Liver (tissue), 9 donors: ENCODE results near the gene BDKRB1. TPM values are rescaled to one million over a fixed set of nuclear protein-coding genes. Genes with fewer than 3 reads are reported as not detected.

Source experiments
- DNase-seq: peaks from one replicate; pipeline ENCODE4 v3.0.0-alpha.2; 2017; ENCODE audit warnings: low spot score
- H3K27ac ChIP-seq, 2 donors: one replicate each; pipeline ENCODE4 v1.7.0; 2013; ENCODE audit warnings: inconsistent platforms in 2 of 2, low read length in 2 of 2, control low read depth in 1 of 2, low read depth in 1 of 2, mild to moderate bottlenecking in 1 of 2
- H3K27me3 ChIP-seq, 4 donors: one replicate each; pipeline versions ENCODE4 v1.6.1 to v1.7.0; 2013; ENCODE audit warnings: low read length in 3 of 4, inconsistent platforms in 1 of 4, mild to moderate bottlenecking in 1 of 4, moderate library complexity in 1 of 4; ENCODE audit not compliant: control insufficient read depth in 4 of 4, insufficient read depth in 4 of 4
- H3K36me3 ChIP-seq, 4 donors: one replicate each; pipeline versions ENCODE4 v1.6.1 to v1.7.0; 2013; ENCODE audit warnings: low read length in 3 of 4, mild to moderate bottlenecking in 3 of 4, low read depth in 1 of 4, moderate library complexity in 1 of 4; ENCODE audit not compliant: control insufficient read depth in 4 of 4, insufficient read depth in 3 of 4
- H3K4me1 ChIP-seq, 4 donors: one replicate each; pipeline versions ENCODE4 v1.6.1 to v1.7.0; 2013; ENCODE audit warnings: low read length in 3 of 4, mild to moderate bottlenecking in 3 of 4, moderate library complexity in 1 of 4; ENCODE audit not compliant: control insufficient read depth in 4 of 4, insufficient read depth in 4 of 4
- H3K4me3 ChIP-seq, 3 donors: one replicate each; pipeline versions ENCODE4 v1.6.1 to v1.7.0; 2013; ENCODE audit warnings: low read length in 3 of 3, control low read depth in 1 of 3, low read depth in 1 of 3, mild to moderate bottlenecking in 1 of 3
- H3K9ac ChIP-seq, 2 donors: one replicate each; pipeline ENCODE4 v1.7.0; 2013; ENCODE audit warnings: low read length in 2 of 2, mild to moderate bottlenecking in 2 of 2, moderate library complexity in 2 of 2, control low read depth in 1 of 2, low read depth in 1 of 2
- H3K9me3 ChIP-seq, 4 donors: one replicate each; pipeline versions ENCODE4 v1.6.1 to v1.7.0; 2013; ENCODE audit warnings: low read length in 3 of 4; ENCODE audit not compliant: control insufficient read depth in 4 of 4
- ATF3 ChIP-seq: IDR thresholded peaks from 2 replicates; pipeline ENCODE4 v1.6.1; 2016; ENCODE audit warnings: antibody characterized with exemption
- CTCF ChIP-seq: fragments of 150-350 bp; IDR thresholded peaks from 2 replicates; pipeline ENCODE4 v1.5.1; 2017; ENCODE audit warnings: improper control_type of control experiment, low read depth, low read length; ENCODE audit not compliant: missing input control
- EGR1 ChIP-seq, 2 donors: IDR thresholded peaks; 2 replicates each; pipeline ENCODE4 v1.6.1; 2016 to 2018; ENCODE audit warnings: antibody characterized with exemption in 2 of 2, low read depth in 2 of 2
- FOXA1 ChIP-seq: IDR thresholded peaks from 2 replicates; pipeline ENCODE4 v1.6.1; 2016; ENCODE audit warnings: antibody characterized with exemption
- FOXA2 ChIP-seq: IDR thresholded peaks from 2 replicates; pipeline ENCODE4 v1.6.1; 2016; ENCODE audit warnings: antibody characterized with exemption
- GABPA ChIP-seq, 2 donors: IDR thresholded peaks in 1 of 2; conservative IDR thresholded peaks in 1 of 2; 2 replicates each; pipeline ENCODE4 v1.6.1; 2016; ENCODE audit warnings: antibody characterized with exemption in 2 of 2, mild to moderate bottlenecking in 1 of 2, moderate library complexity in 1 of 2
- HNF4A ChIP-seq, 2 donors: conservative IDR thresholded peaks; 2 replicates each; pipeline ENCODE4 v1.6.1; 2016; ENCODE audit warnings: antibody characterized with exemption in 2 of 2, mild to moderate bottlenecking in 2 of 2
- HNF4G ChIP-seq: IDR thresholded peaks from 2 replicates; pipeline ENCODE4 v1.6.1; 2016; ENCODE audit warnings: antibody characterized with exemption
- JUND ChIP-seq, 2 donors: IDR thresholded peaks; 2 replicates each; pipeline ENCODE4 v1.6.1; 2016; ENCODE audit warnings: antibody characterized with exemption in 2 of 2
- MAX ChIP-seq: IDR thresholded peaks from 2 replicates; pipeline ENCODE4 v1.6.1; 2016; ENCODE audit warnings: antibody characterized with exemption
- NR2F2 ChIP-seq: IDR thresholded peaks from 2 replicates; pipeline ENCODE4 v1.6.1; 2016; ENCODE audit warnings: antibody characterized with exemption
- RAD21 ChIP-seq, 2 donors: IDR thresholded peaks; 2 replicates each; pipeline ENCODE4 v1.6.1; 2016; ENCODE audit warnings: antibody characterized with exemption in 2 of 2, mild to moderate bottlenecking in 2 of 2
- REST ChIP-seq: IDR thresholded peaks from 2 replicates; pipeline ENCODE4 v1.6.1; 2016; ENCODE audit warnings: antibody characterized with exemption, mild to moderate bottlenecking
- RXRA ChIP-seq, 2 donors: IDR thresholded peaks; 2 replicates each; pipeline ENCODE4 v1.6.1; 2017 to 2018; ENCODE audit warnings: antibody characterized with exemption in 2 of 2, mild to moderate bottlenecking in 1 of 2
- TAF1 ChIP-seq: conservative IDR thresholded peaks from 2 replicates; pipeline ENCODE4 v1.6.1; 2016; ENCODE audit warnings: antibody characterized with exemption, mild to moderate bottlenecking
- YY1 ChIP-seq: IDR thresholded peaks from 2 replicates; pipeline ENCODE4 v1.6.1; 2016; ENCODE audit warnings: antibody characterized with exemption, mild to moderate bottlenecking
- ZBTB33 ChIP-seq: IDR thresholded peaks from 2 replicates; pipeline ENCODE4 v1.6.1; 2016; ENCODE audit warnings: antibody characterized with exemption
- WGBS: extraction: QIAGEN DNeasy Blood & Tissue Kit; methylation state at CpG from one replicate; pipeline ENCODE4 v1.1.7; 2013; 5-methylcytosine and 5-hydroxymethylcytosine counted together
- polyA plus RNA-seq, 2 donors: library from polyadenylated mRNA; stranded (reverse) in 1 of 2; unstranded in 1 of 2; fragments of 200-250 nt in 1 of 2; fragments of >200 nt in 1 of 2; fragmentation: Nextera tagmentation in 1 of 2; extraction: Ambion mirVana in 1 of 2; gene quantifications; one replicate each; pipeline versions ENCODE4 v1.2.1 to v1.2.3, GENCODE V29; 2013 to 2015
- total RNA-seq, 2 donors: library from RNA; depleted of rRNA; stranded (reverse); fragments of >200 nt; gene quantifications; one replicate each; pipeline ENCODE4 v1.2.3, GENCODE V29; 2014
- donor health status: healthy.
- donor health status: healthy.
- donor health status: healthy.
- donor health status: healthy.
- donor health status: healthy.

The BDKRB1 gene
- total and polyA plus RNA-seq, 4 donors, result not detected

DNA sequence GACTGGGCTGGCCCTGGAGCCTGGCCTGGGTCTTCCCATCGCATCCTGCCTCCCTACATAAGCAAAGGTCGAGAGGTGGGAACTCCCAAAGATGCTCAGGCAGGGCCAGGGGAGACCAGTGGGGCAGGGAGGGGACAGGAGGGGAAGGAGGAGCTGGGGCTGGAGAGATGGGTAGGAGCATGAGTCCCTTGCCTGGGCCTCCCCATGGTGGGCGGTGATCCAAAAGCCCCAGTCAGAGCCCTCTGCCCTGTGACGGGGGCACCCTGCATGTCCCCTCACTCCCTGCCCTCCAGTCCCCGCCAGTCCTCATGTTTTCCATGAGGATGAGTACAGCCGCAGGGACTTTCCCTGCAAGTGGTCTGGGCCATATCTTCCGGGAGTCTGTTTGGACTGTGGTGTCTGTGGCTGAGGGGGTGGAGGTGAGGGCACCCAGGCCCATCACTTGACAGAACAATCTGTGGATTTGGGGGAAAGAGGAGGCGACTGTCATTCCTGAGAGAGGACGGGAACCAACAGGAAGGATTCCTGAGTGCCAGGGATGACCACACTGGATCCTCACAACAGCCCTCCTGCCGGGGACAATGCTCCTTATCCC lies 42.0 kb upstream of the BDKRB1 start:
- DNase-seq, result no peak
- no peaks in the 10 kb centered on the region for H3K36me3 ChIP-seq
- TF ChIP-seq RXRA (IDR thresholded peaks at IDR 0.05) (no peak), EGR1 (IDR thresholded peaks at IDR 0.05; ENCODE audit: low read depth in 2 of 2) (no peak), HNF4A (conservative IDR thresholded peaks at IDR 0.05) (no peak), ZBTB33 (no peak), YY1 (no peak), RAD21 (IDR thresholded peaks at IDR 0.05) (no peak), HNF4G (no peak), JUND (IDR thresholded peaks at IDR 0.05) (no peak), FOXA2 (no peak), GABPA (IDR thresholded peaks at IDR 0.05 in 1 of 2, conservative IDR thresholded peaks at IDR 0.05 in 1 of 2) (no peak), TAF1 (no peak), MAX (no peak), NR2F2 (no peak)

DNA sequence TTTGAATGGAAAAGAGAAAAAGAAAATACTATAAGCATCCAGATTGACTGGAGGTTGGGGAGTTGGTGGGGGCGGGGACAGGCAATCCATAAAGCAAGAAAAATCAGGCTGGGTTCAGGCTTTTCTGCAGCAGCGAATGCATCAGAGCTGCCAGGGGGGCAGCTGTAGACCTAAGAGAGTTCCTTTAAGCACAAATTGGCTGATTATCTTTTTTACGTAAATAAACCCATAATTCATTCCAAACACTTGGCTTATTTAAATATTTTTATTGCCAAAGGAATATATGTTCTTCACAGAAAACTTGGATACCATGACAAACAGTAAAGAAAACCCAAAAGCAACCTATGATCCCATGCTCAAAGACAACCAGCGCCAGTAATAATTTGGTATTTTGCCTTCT lies 41.2 kb upstream of the BDKRB1 start:
- TF ChIP-seq ATF3 (no peak), RAD21 (IDR thresholded peaks at IDR 0.05) (no peak), REST (no peak), FOXA1 (no peak), ZBTB33 (no peak), JUND (IDR thresholded peaks at IDR 0.05) (no peak), CTCF (no peak), RXRA (IDR thresholded peaks at IDR 0.05) (no peak), TAF1 (no peak), MAX (no peak), EGR1 (IDR thresholded peaks at IDR 0.05; ENCODE audit: low read depth in 2 of 2) (no peak)
- Histone ChIP-seq H3K9ac (no peak overlapping the region), H3K9me3 (no peaks in the 10 kb centered on the region), H3K36me3 (no peaks in the 10 kb centered on the region), H3K4me3 (no peak overlapping the region), H3K4me1 (peaks cover 0 to 4% (median 3%) of the 10 kb centered on the region in 4 donors), H3K27me3 (peaks cover 0 to 3% (median 2%) of the 10 kb centered on the region in 4 donors), H3K27ac (no peak overlapping the region)
- DNase-seq, result no peak
- WGBS, result 89% methylated on average over 4 of the region's 4 CpGs

More for the DNA sequence above, 42.0 kb upstream of the BDKRB1 start:
- Histone ChIP-seq H3K9ac (no peak overlapping the region), H3K27me3 (no peaks in the 10 kb centered on the region), H3K4me1 (peaks cover 0 to 4% (median 3%) of the 10 kb centered on the region in 4 donors), H3K27ac (no peak overlapping the region), H3K4me3 (no peak overlapping the region), H3K9me3 (no peaks in the 10 kb centered on the region)
- WGBS, result 81% methylated on average over 10 of the region's 10 CpGs
